Kidney (tissue), 14 donors: ENCODE data around the gene FLNA. TPM values are rescaled to one million over a fixed set of nuclear protein-coding genes. Genes with fewer than 3 reads are reported as not detected.
A peak's percentile ranks its signal among the peaks of the same experiment; 100 is the strongest.

Source experiments
- DNase-seq, 5 donors: peaks; one replicate each; pipeline ENCODE4 v3.0.0-alpha.2; 2013 to 2020
- FAIRE-seq: peaks from 2 replicates; lab custom pipeline; 2012; peaks lifted over from hg19 to GRCh38; lab: Jason Lieb, UNC
- H3K27ac ChIP-seq, 2 donors: one replicate each; pipeline ENCODE4 v1.7.0; 2013; ENCODE audit warnings: low read depth in 2 of 2, low read length in 2 of 2, inconsistent platforms in 1 of 2
- H3K27me3 ChIP-seq: one replicate; pipeline ENCODE4 v1.7.1; 2013; ENCODE audit warnings: low read length, inconsistent platforms; ENCODE audit not compliant: control insufficient read depth, insufficient read depth
- H3K36me3 ChIP-seq, 3 donors: one replicate each; pipeline versions ENCODE4 v1.7.0 to v1.7.1; 2013; ENCODE audit warnings: low read length in 3 of 3, control low read depth in 1 of 3, inconsistent platforms in 1 of 3; ENCODE audit not compliant: insufficient read depth in 3 of 3, control insufficient read depth in 2 of 3
- H3K4me1 ChIP-seq, 3 donors: one replicate each; pipeline versions ENCODE4 v1.7.0 to v1.7.1; 2013; ENCODE audit warnings: low read length in 3 of 3, inconsistent platforms in 1 of 3, low read depth in 1 of 3; ENCODE audit not compliant: control insufficient read depth in 2 of 3, insufficient read depth in 2 of 3
- H3K4me3 ChIP-seq, 3 donors: one replicate each; pipeline versions ENCODE4 v1.7.0 to v1.8.1; 2013; ENCODE audit warnings: low read length in 3 of 3, control low read depth in 1 of 3, inconsistent platforms in 1 of 3
- H3K9ac ChIP-seq, 3 donors: one replicate each; pipeline versions ENCODE4 v1.7.0 to v1.7.1; 2013; ENCODE audit warnings: low read length in 3 of 3, control low read depth in 1 of 3, inconsistent platforms in 1 of 3
- H3K9me3 ChIP-seq, 3 donors: one replicate each; pipeline versions ENCODE4 v1.7.0 to v1.7.1; 2013; ENCODE audit warnings: low read length in 3 of 3, control low read depth in 1 of 3, inconsistent platforms in 1 of 3; ENCODE audit not compliant: control insufficient read depth in 2 of 3, insufficient read depth in 1 of 3
- intact Hi-C: fragments of 100-400 bp; cut with DNase I; formaldehyde crosslinking; loops from one replicate; pipeline ENCODE4 v1.11.1; 2022
- polyA plus RNA-seq: library from polyadenylated mRNA; stranded (reverse); fragments of 350-450 nt; fragmentation: Illumina TruSeq; extraction: RNeasy Lipid Tissue Mini Kit (QIAGEN cat#74804); gene quantifications from one replicate; pipeline ENCODE4 v1.2.3, GENCODE V29; 2014; ENCODE audit warnings: low read depth, low replicate concordance; ENCODE audit not compliant: insufficient read depth
- total RNA-seq: library from RNA; stranded (reverse); fragmentation: NEBNext Ultra II Directional; extraction: Animal tissue kit (Norgen Biotek cat#: 25700); gene quantifications from one replicate; pipeline ENCODE4 v1.2.1, GENCODE V29; 2021
- TF ChIP-seq, protein P1 (sequence below): IDR thresholded peaks from 3 replicates; pipeline ENCODE4 v1.5.1; 2012; ENCODE audit warnings: mild to moderate bottlenecking, moderate library complexity, borderline replicate concordance; ENCODE audit not compliant: insufficient read depth; ENCODE audit errors: extremely low read depth
- donor health status: control.
- donor health status: control.
- donor health status: control.
- donor health status: control.
- donor health status: control.
- donor health status: DM: yes; HTN: yes; CAD: no.
- donor health status: Normal renal cell carcinoma (clear cell type).

FLNA gene
- total and polyA plus RNA-seq, 2 donors from 2014 or later: 421 to 1,036 TPM

DNA sequence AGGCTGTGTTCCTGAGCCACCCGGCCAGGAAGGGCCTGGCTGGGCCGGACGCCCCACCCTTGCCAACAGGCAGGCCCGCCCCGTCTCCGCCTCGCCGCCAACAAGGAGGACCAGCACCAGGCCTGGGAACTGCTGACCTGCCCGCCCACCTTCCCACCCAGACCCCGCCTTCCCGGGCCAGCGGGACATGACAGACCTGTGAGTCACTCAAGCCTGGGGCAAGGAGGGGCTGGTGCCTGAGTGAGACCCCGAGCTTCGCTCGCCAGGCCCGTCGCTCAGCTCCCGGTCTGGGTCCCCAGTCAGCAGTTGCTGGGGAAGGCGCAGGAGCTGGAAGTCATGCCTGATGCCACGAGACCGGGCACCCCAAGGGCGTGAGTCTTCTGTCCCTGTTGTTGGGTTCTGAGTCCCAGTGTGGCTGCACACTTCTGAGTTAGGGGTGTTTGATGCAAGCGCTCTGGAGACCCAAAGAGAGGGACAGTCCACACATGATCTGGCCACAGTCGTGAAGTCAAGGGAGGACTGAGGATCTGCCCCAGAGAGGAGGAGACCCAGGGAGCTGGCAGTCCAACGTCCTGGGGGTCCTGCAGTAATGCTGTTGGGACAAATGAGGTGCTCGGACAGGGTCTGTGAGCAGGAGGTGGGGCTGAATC, 34.9 kb upstream of the FLNA start, which contains the start of gene DNASE1L1:
TSS of gene DNASE1L1 (minus strand) at position 33 of the 650 bp plus-strand sequence. CDS start 3,686 bp downstream, outside the sequence.
- intact Hi-C loops: no loop called here
- peak within 1 kb of the TSS in 2 of 3 donors; percentile 29 to 35 for H3K4me3 ChIP-seq
- peak within 1 kb of the TSS; percentile 63 to 75 for H3K27ac ChIP-seq
- no peaks in the 10 kb centered on the region for H3K9me3 ChIP-seq
- H3K4me1 ChIP-seq: peaks cover 0 to 6% (median 0%) of the 10 kb centered on the region in 3 donors
- no peaks in the 10 kb centered on the region for H3K36me3 ChIP-seq
- DNase-seq (peak; percentile 56 to 95 (median 77)), FAIRE-seq (no peak)
- TF ChIP-seq, protein P1, sequence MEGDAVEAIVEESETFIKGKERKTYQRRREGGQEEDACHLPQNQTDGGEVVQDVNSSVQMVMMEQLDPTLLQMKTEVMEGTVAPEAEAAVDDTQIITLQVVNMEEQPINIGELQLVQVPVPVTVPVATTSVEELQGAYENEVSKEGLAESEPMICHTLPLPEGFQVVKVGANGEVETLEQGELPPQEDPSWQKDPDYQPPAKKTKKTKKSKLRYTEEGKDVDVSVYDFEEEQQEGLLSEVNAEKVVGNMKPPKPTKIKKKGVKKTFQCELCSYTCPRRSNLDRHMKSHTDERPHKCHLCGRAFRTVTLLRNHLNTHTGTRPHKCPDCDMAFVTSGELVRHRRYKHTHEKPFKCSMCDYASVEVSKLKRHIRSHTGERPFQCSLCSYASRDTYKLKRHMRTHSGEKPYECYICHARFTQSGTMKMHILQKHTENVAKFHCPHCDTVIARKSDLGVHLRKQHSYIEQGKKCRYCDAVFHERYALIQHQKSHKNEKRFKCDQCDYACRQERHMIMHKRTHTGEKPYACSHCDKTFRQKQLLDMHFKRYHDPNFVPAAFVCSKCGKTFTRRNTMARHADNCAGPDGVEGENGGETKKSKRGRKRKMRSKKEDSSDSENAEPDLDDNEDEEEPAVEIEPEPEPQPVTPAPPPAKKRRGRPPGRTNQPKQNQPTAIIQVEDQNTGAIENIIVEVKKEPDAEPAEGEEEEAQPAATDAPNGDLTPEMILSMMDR: no peak
- no peaks in the 10 kb centered on the region for H3K27me3 ChIP-seq
- peak within 1 kb of the TSS in 1 of 3 donors; percentile 55 for H3K9ac ChIP-seq

DNA sequence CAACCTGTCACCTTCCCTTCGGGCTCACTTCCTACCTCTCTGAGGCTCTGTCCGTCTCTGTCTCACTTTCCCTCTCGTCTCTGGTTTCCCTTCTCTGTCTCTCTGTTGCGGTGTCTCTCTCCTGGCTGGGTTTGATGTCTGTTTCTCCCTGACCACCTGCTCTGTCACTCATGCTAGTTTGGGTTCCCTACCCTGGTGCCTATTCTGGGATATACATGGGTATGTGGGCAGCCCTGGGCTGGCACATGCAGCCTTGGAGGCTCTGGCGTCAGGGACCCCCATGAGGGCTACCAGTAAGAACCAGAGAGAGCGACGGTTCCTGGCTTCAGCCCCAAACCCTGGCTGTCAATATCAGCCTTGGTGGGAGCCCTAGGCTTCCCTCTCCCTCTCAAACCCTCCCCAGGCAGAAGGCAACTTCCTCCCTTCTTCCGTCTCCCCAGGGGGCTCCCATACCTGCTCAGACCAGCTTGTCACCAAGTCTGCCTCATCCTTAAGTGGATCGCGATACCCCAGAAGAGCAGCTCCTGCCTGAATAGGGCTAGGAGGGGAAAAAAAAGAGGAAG, 34.3 kb upstream of the FLNA start:
- no peaks in the 10 kb centered on the region for H3K9me3 ChIP-seq
- TF ChIP-seq, protein P1: no peak
- no peak for FAIRE-seq
- intact Hi-C loops: no loop called here
- DNase-seq: no peak
- H3K27ac ChIP-seq: peak overlapping the region; percentile 47 to 55
- H3K36me3 ChIP-seq: no peaks in the 10 kb centered on the region
- peak overlapping the region in 1 of 3 donors; percentile 55 for H3K9ac ChIP-seq
- peaks cover 0 to 6% (median 0%) of the 10 kb centered on the region in 3 donors for H3K4me1 ChIP-seq
- peak overlapping the region in 2 of 3 donors; percentile 29 to 35 for H3K4me3 ChIP-seq
- H3K27me3 ChIP-seq: no peaks in the 10 kb centered on the region

DNA sequence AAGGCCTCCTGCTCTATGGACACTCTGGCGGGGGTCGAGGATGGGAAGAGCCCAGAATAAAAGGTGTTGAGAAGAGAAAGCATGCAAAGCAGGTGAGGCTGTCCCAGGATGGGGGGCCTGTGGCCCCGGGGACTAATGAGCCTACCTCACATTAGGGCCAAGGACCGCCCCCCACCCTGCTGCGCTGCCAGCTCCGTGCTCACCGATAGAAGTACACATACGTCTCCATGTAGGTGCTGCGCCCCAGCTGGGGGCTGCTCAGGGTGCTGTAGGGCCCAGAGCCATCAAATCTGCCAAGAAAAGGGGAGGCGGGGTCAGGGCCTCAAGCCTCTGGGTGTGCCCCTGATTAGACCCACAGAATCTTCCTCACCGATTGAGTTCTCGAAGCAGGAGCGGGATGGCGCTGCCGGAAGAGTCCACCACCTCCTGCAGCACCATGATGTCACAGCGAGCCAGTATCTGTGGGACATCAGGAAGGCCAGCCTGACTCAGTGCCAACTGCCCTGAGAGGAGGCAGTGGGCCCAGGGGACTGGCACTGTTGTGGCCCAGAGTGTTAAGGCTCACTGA, 30.3 kb upstream of the FLNA start:
- DNase-seq (peak in 1 of 5 donors; percentile 57), FAIRE-seq (no peak)
- Histone ChIP-seq H3K9ac (no peak overlapping the region), H3K4me3 (no peak overlapping the region), H3K4me1 (peaks cover 0 to 10% (median 4%) of the 10 kb centered on the region in 3 donors), H3K36me3 (peaks cover 0 to 10% (median 6%) of the 10 kb centered on the region in 3 donors), H3K27ac (no peak overlapping the region), H3K9me3 (no peaks in the 10 kb centered on the region), H3K27me3 (no peaks in the 10 kb centered on the region)
- intact Hi-C loops: no loop called here
- TF ChIP-seq, protein P1: no peak
